ENCODE results near the gene ZC3H7B.

DNA sequence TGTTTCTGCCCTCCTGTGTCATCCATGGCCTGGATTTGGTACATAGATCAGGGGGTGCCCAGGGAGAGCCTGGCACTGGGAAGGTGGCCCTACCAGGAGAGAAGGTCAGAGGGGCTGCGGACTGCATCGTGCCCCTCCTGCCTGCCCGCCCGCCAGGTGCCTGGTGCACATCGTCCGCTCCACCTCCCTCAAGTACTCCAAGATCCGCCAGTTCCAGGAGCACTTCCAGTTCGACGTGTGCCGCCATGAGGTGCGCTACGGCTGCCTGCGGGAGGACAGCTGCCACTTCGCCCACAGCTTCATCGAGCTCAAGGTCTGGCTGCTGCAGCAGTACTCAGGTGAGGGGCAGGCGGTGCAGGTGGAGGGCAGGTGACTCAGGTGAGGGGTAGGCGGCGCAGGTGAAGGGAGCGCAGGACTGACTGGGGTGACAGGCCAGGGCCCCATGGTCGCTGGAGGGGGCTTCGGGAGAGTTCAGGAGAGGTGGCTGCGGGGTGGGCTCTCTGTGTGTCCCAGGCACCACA lies 47.7 kb downstream of the ZC3H7B start:
- TF ChIP-seq, protein P1, sequence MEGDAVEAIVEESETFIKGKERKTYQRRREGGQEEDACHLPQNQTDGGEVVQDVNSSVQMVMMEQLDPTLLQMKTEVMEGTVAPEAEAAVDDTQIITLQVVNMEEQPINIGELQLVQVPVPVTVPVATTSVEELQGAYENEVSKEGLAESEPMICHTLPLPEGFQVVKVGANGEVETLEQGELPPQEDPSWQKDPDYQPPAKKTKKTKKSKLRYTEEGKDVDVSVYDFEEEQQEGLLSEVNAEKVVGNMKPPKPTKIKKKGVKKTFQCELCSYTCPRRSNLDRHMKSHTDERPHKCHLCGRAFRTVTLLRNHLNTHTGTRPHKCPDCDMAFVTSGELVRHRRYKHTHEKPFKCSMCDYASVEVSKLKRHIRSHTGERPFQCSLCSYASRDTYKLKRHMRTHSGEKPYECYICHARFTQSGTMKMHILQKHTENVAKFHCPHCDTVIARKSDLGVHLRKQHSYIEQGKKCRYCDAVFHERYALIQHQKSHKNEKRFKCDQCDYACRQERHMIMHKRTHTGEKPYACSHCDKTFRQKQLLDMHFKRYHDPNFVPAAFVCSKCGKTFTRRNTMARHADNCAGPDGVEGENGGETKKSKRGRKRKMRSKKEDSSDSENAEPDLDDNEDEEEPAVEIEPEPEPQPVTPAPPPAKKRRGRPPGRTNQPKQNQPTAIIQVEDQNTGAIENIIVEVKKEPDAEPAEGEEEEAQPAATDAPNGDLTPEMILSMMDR (IDR thresholded peaks at IDR 0.05): no peak
- no peak for TF ChIP-seq POLR2A (IDR thresholded peaks at IDR 0.05)
